HG03045 (cell line): ENCODE data around the gene STMN3.

ENCODE experiments used
- ATAC-seq: cut with Tn5 transposase; IDR thresholded peaks from one replicate; pipeline ENCODE4 v1.9.1; 2021; ENCODE audit warnings: mild to moderate bottlenecking, moderate library complexity; ENCODE audit not compliant: unreplicated experiment

STMN3 gene

GRCh38 chr20:63591147-63591533, 62.1 kb downstream of the STMN3 start:
- ATAC-seq = no peak

GRCh38 chr20:63590218-63591146, 62.7 kb downstream of the STMN3 start:
- ATAC-seq = no peak
